HuH-7 (cell line): ENCODE results near the gene SERPINB10.
"Not testable (repeated sequence)": the region's sequence is repeated elsewhere in the genome, so short reads cannot be mapped to it uniquely, and the experiment has no call there.

ENCODE experiments used
- DNase-seq: peaks from one replicate; pipeline ENCODE4 v3.0.0; 2011; ENCODE audit warnings: low spot score

Gene SERPINB10

GRCh38 chr18:63892566-63892965 is 15.2 kb upstream of the SERPINB10 start:
- DNase-seq, result no peak

GRCh38 chr18:63894106-63894772 is 13.5 kb upstream of the SERPINB10 start:
- no peak for DNase-seq

GRCh38 chr18:63895190-63895589 is 12.6 kb upstream of the SERPINB10 start:
- DNase-seq, result no peak

GRCh38 chr18:63897072-63897471 is 10.7 kb upstream of the SERPINB10 start:
- peak; percentile 4 for DNase-seq

GRCh38 chr18:63899206-63899605 is 8.6 kb upstream of the SERPINB10 start:
- no peak for DNase-seq

GRCh38 chr18:63903851-63904570 is 3.7 kb upstream of the SERPINB10 start:
- no peak for DNase-seq

GRCh38 chr18:63904694-63905093 is 3.1 kb upstream of the SERPINB10 start:
- DNase-seq, result no peak

- no peak for DNase-seq
These were observed 2.4 kb upstream of the SERPINB10 start for GRCh38 chr18:63905361-63905760.

GRCh38 chr18:63906056-63906455 is 1.7 kb upstream of the SERPINB10 start:
- DNase-seq, result no peak

- DNase-seq, result no peak
These were observed 1.1 kb downstream of the SERPINB10 start for GRCh38 chr18:63908858-63909257.

- no peak for DNase-seq
These were observed 2.1 kb downstream of the SERPINB10 start for GRCh38 chr18:63909870-63910269.

GRCh38 chr18:63917817-63918216 is 10.1 kb downstream of the SERPINB10 start:
- DNase-seq, result no peak

- no peak for DNase-seq
These were observed 14.3 kb downstream of the SERPINB10 start for GRCh38 chr18:63922049-63922448.

GRCh38 chr18:63924551-63924950 is 16.8 kb downstream of the SERPINB10 start:
- no peak for DNase-seq

- DNase-seq, result no peak
These were observed 20.6 kb downstream of the SERPINB10 start for GRCh38 chr18:63928331-63928730.

GRCh38 chr18:63929369-63929768 is 21.6 kb downstream of the SERPINB10 start:
- not testable (repeated sequence) for DNase-seq

- no peak for DNase-seq
These were observed 23.1 kb downstream of the SERPINB10 start for GRCh38 chr18:63930773-63931354.

- DNase-seq, result peak; percentile 42
These were observed 28.6 kb downstream of the SERPINB10 start for GRCh38 chr18:63936156-63936931.

GRCh38 chr18:63936932-63937393 is 29.2 kb downstream of the SERPINB10 start:
- no peak for DNase-seq

- DNase-seq, result no peak
These were observed 32.2 kb downstream of the SERPINB10 start for GRCh38 chr18:63940008-63940407.

GRCh38 chr18:63940543-63941050 is 32.8 kb downstream of the SERPINB10 start:
- not testable (repeated sequence) for DNase-seq
